Measurements from ENCODE around the gene TAOK3. TPM values are rescaled to one million over a fixed set of nuclear protein-coding genes. Genes with fewer than 3 reads are reported as not detected.

The TAOK3 gene
- total and polyA plus RNA-seq, 2 of the 8 experiments (the other 6 are each of a cell fraction or from before 2014, with no cell fraction given) = 5.2 to 9.3 TPM

DNA sequence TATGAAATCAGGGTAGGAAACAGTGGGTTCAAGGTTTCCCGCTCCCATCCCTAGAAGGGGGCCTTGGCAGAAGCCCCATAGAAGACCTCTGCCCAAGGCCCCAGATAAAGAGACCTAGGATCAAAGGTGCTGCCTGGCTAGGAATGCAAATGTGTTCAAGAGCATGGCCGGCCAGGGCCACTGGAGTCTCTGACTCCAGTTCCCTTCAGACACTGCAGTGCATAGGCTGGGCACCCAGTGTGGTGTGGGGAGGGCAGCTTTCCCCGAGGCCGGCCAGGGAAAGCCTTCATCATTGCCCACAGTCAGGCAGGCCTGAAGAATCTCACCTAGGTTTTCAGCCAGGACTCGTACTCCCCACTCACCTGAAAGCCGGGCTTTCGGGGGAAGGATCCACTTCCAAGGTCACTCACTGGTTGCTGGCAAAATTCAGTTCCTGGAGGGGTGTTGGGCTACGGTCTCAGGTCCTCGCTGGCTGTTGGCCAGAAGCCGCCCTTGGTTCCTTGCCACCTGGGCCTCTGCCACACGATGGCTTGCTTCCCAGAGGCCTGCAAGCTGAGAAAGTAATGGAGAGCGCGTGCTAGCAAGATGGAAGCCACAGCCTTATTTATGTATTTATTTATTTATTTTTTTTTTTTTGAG is 246.5 kb downstream of the TAOK3 start (continued):
- TF ChIP-seq CTCF (IDR thresholded peaks at IDR 0.05; ENCODE audit: control extremely low read depth in 1 of 3, insufficient read depth in 1 of 3, low read depth in 1 of 3, low read length in 3 of 3) = no peak
- TF ChIP-seq TAF1 (IDR thresholded peaks at IDR 0.05; ENCODE audit: low read depth, low read length) = no peak
- no peak for TF ChIP-seq RBBP5 (IDR thresholded peaks at IDR 0.05; ENCODE audit: borderline replicate concordance, low read depth, low read length)
- TF ChIP-seq EZH2 (IDR thresholded peaks at IDR 0.05; ENCODE audit: low read depth, low read length, severe bottlenecking) = no peak
- TF ChIP-seq GABPA (IDR thresholded peaks at IDR 0.05; ENCODE audit: borderline replicate concordance, insufficient read depth, low read length) = no peak
- TF ChIP-seq JUND (IDR thresholded peaks at IDR 0.05; ENCODE audit: low read length) = no peak
- no peak for TF ChIP-seq GTF2F1 (IDR thresholded peaks at IDR 0.05; ENCODE audit: borderline replicate concordance, low read depth, low read length)
